ENCODE measurements around the gene KCNMB1.

- TF ChIP-seq CTCF (conservative IDR thresholded peaks at IDR 0.05 in 1 of 2, IDR thresholded peaks at IDR 0.05 in 1 of 2; ENCODE audit: low read depth in 1 of 2, low read length in 2 of 2) (no peak), EZH2 (IDR thresholded peaks at IDR 0.05; ENCODE audit: low read length, missing control alignments) (no peak)
Observed at GRCh38 chr5:170411100-170411499, 21.9 kb upstream of the KCNMB1 start.
